Effector memory CD4-positive, alpha-beta T cell (primary cell): ENCODE measurements around the gene VPS16.
"Not testable (repeated sequence)": the region's sequence is repeated elsewhere in the genome, so short reads cannot be mapped to it uniquely, and the experiment has no call there.

Source experiments
- DNase-seq, 3 donors: peaks; one replicate each; pipeline ENCODE4 v3.0.0-alpha.2; 2020
- H3K27ac ChIP-seq: 2 replicates; pipeline ENCODE4 v1.7.0; 2013; ENCODE audit warnings: mild to moderate bottlenecking, low read length, moderate library complexity; ENCODE audit not compliant: insufficient read depth, poor library complexity, severe bottlenecking
- H3K27me3 ChIP-seq: replicated peaks from 2 replicates; pipeline ENCODE4 v1.7.0; 2013; ENCODE audit warnings: mild to moderate bottlenecking, low read length; ENCODE audit not compliant: insufficient read depth, control insufficient read depth, poor library complexity, severe bottlenecking
- H3K36me3 ChIP-seq: 2 replicates; pipeline ENCODE4 v1.7.0; 2013; ENCODE audit warnings: mild to moderate bottlenecking, low read length, moderate library complexity; ENCODE audit not compliant: control insufficient read depth, insufficient read depth
- H3K4me1 ChIP-seq: 2 replicates; pipeline ENCODE4 v1.7.0; 2013; ENCODE audit warnings: low read length, mild to moderate bottlenecking; ENCODE audit not compliant: control insufficient read depth, insufficient read depth, poor library complexity, severe bottlenecking
- H3K4me3 ChIP-seq: 2 replicates; pipeline ENCODE4 v1.7.0; 2013; ENCODE audit warnings: low read length, low read depth, mild to moderate bottlenecking; ENCODE audit not compliant: insufficient read depth, poor library complexity, severe bottlenecking
- H3K9me3 ChIP-seq: 2 replicates; pipeline ENCODE4 v1.7.0; 2013; ENCODE audit warnings: mild to moderate bottlenecking, low read length, moderate library complexity; ENCODE audit not compliant: control insufficient read depth

The VPS16 gene

GRCh38 chr20:2817891-2818595 lies 22.5 kb upstream of the VPS16 start:
- Histone ChIP-seq H3K27ac (no peak overlapping the region), H3K9me3 (no peaks in the 10 kb centered on the region), H3K4me3 (no peak overlapping the region), H3K27me3 (no peaks in the 10 kb centered on the region), H3K4me1 (peaks cover 18% of the 10 kb centered on the region), H3K36me3 (no peaks in the 10 kb centered on the region)
- DNase-seq: no peak

- H3K27me3 ChIP-seq: no peaks in the 10 kb centered on the region
- H3K4me3 ChIP-seq: no peak overlapping the region
- H3K36me3 ChIP-seq: no peaks in the 10 kb centered on the region
- peaks cover 18% of the 10 kb centered on the region for H3K4me1 ChIP-seq
- no peaks in the 10 kb centered on the region for H3K9me3 ChIP-seq
- H3K27ac ChIP-seq: no peak overlapping the region
- no peak for DNase-seq
Measured at GRCh38 chr20:2820084-2820895, 20.3 kb upstream of the VPS16 start.

- Histone ChIP-seq H3K4me1 (peaks cover 21% of the 10 kb centered on the region), H3K27ac (no peak overlapping the region), H3K9me3 (no peaks in the 10 kb centered on the region), H3K36me3 (no peaks in the 10 kb centered on the region), H3K4me3 (no peak overlapping the region), H3K27me3 (no peaks in the 10 kb centered on the region)
- no peak for DNase-seq
Measured at GRCh38 chr20:2820896-2821869, 19.4 kb upstream of the VPS16 start.

GRCh38 chr20:2822073-2822472 lies 18.5 kb upstream of the VPS16 start:
- peak; percentile 22 to 27 (median 24) for DNase-seq
- Histone ChIP-seq H3K4me1 (peaks cover 24% of the 10 kb centered on the region), H3K9me3 (no peaks in the 10 kb centered on the region), H3K36me3 (no peaks in the 10 kb centered on the region), H3K4me3 (peak overlapping the region; percentile 17), H3K27me3 (no peaks in the 10 kb centered on the region), H3K27ac (no peak overlapping the region)

- Histone ChIP-seq H3K4me1 (peaks cover 19% of the 10 kb centered on the region), H3K27me3 (no peaks in the 10 kb centered on the region), H3K9me3 (no peaks in the 10 kb centered on the region), H3K36me3 (no peaks in the 10 kb centered on the region), H3K4me3 (no peak overlapping the region), H3K27ac (no peak overlapping the region)
- DNase-seq: no peak
Measured at GRCh38 chr20:2825761-2826160, 14.8 kb upstream of the VPS16 start.

GRCh38 chr20:2826655-2827054 lies 13.9 kb upstream of the VPS16 start:
- no peaks in the 10 kb centered on the region for H3K9me3 ChIP-seq
- H3K4me1 ChIP-seq: peaks cover 11% of the 10 kb centered on the region
- H3K27me3 ChIP-seq: no peaks in the 10 kb centered on the region
- H3K27ac ChIP-seq: no peak overlapping the region
- no peak overlapping the region for H3K4me3 ChIP-seq
- no peak for DNase-seq
- no peaks in the 10 kb centered on the region for H3K36me3 ChIP-seq

GRCh38 chr20:2829376-2829775 lies 11.2 kb upstream of the VPS16 start:
- H3K4me3 ChIP-seq: no peak overlapping the region
- no peaks in the 10 kb centered on the region for H3K27me3 ChIP-seq
- H3K27ac ChIP-seq: no peak overlapping the region

GRCh38 chr20:2831206-2831605 lies 9.3 kb upstream of the VPS16 start:
- H3K9me3 ChIP-seq, H3K4me3 ChIP-seq, DNase-seq, H3K4me1 ChIP-seq, H3K27ac ChIP-seq, H3K27me3 ChIP-seq, H3K36me3 ChIP-seq: not testable (repeated sequence)

More at GRCh38 chr20:2829376-2829775, 11.2 kb upstream of the VPS16 start:
- no peak for DNase-seq
- H3K9me3 ChIP-seq: no peaks in the 10 kb centered on the region
- H3K4me1 ChIP-seq: peaks cover 6% of the 10 kb centered on the region
- H3K36me3 ChIP-seq: no peaks in the 10 kb centered on the region

GRCh38 chr20:2833761-2834160 lies 6.8 kb upstream of the VPS16 start:
- no peaks in the 10 kb centered on the region for H3K27me3 ChIP-seq
- no peak for DNase-seq
- no peak overlapping the region for H3K27ac ChIP-seq
- H3K36me3 ChIP-seq: no peaks in the 10 kb centered on the region
- H3K9me3 ChIP-seq: no peaks in the 10 kb centered on the region
- no peak overlapping the region for H3K4me3 ChIP-seq
- no peaks in the 10 kb centered on the region for H3K4me1 ChIP-seq
